K562 (cell line): ENCODE data around the gene C13orf42. TPM values are rescaled to one million over a fixed set of nuclear protein-coding genes. Genes with fewer than 3 reads are reported as not detected.

Experiments
- HMG20B ChIP-seq: fragments of 250-450 bp; sonication (Bioruptor Pico); IDR thresholded peaks from 2 replicates; pipeline ENCODE4 v1.5.0; 2021; ENCODE audit warnings: mild to moderate bottlenecking
- NFATC3 ChIP-seq: fragments of 450-650 bp; IDR thresholded peaks from 2 replicates; pipeline ENCODE4 v1.6.1; 2017; ENCODE audit warnings: mild to moderate bottlenecking
- POLR2A ChIP-seq: fragments of 450-650 bp; conservative IDR thresholded peaks from 2 replicates; pipeline ENCODE4 v1.6.1; 2016
- SMARCA4 ChIP-seq: fragments of 450-650 bp; IDR thresholded peaks from 2 replicates; pipeline ENCODE4 v1.6.1; 2016
- ZNF436 ChIP-seq: fragments of 250-450, 450-650 bp; sonication (Bioruptor Pico); formaldehyde crosslinking; IDR thresholded peaks from 2 replicates; pipeline ENCODE4 v1.7.0; 2020; ENCODE audit warnings: mild to moderate bottlenecking
- polyA plus RNA-seq, 8 experiments: library from polyadenylated mRNA; depleted of rRNA in 4 of 8; stranded (reverse) in 5 of 8; unstranded in 3 of 8; fragments of >200 nt; fragmentation: Nextera tagmentation in 2 of 8; fragmentation: Illumina TruSeq in 1 of 8; extraction: Ambion mirVana in 2 of 8; extraction: Trizol in 1 of 8; gene quantifications; 2 replicates each; pipeline versions ENCODE4 v1.2.1 to v1.2.3, GENCODE V29; 2011 to 2014; ENCODE audit warnings: inconsistent platforms in 1 of 8, missing spikeins in 1 of 8
- total RNA-seq, 7 experiments: library from RNA; depleted of rRNA in 6 of 7; stranded (reverse); fragments of >200 nt in 6 of 7; fragmentation: Illumina TruSeq in 2 of 7; extraction: Trizol in 2 of 7; gene quantifications; 2 replicates each; pipeline versions ENCODE4 v1.2.1 to v1.2.3, GENCODE V29; 2011 to 2021; ENCODE audit warnings: low replicate concordance in 1 of 7
- TF ChIP-seq, protein P1 (sequence below): conservative IDR thresholded peaks from 2 replicates; pipeline ENCODE4 v1.6.1; 2011; ENCODE audit warnings: low read depth, mild to moderate bottlenecking, low read length; ENCODE audit not compliant: control insufficient read depth
- TF ChIP-seq, protein P2 (sequence below): fragments of 450-650 bp; IDR thresholded peaks from 2 replicates; pipeline ENCODE4 v1.7.0; 2016; ENCODE audit warnings: borderline replicate concordance
- TF ChIP-seq, protein P3 (sequence below): fragments of 250-450 bp; sonication (Bioruptor Pico); IDR thresholded peaks from 2 replicates; pipeline ENCODE4 v1.4.0; 2020
- TF ChIP-seq, protein P4 (sequence below): fragments of 250-450 bp; sonication (Bioruptor Pico); IDR thresholded peaks from 2 replicates; pipeline ENCODE4 v1.5.0; 2020; ENCODE audit warnings: mild to moderate bottlenecking, borderline replicate concordance
- TF ChIP-seq, protein P5 (sequence below): sonication (generic); formaldehyde crosslinking; IDR thresholded peaks from 2 replicates; pipeline ENCODE4 v1.8.0; 2023; ENCODE audit warnings: mild to moderate bottlenecking, missing genetic modification reagents

C13orf42 gene
- total and polyA plus RNA-seq, 9 of the 15 experiments (the other 6 are each of a cell fraction or from before 2014, with no cell fraction given), result 0.18 TPM; not detected in 8

DNA sequence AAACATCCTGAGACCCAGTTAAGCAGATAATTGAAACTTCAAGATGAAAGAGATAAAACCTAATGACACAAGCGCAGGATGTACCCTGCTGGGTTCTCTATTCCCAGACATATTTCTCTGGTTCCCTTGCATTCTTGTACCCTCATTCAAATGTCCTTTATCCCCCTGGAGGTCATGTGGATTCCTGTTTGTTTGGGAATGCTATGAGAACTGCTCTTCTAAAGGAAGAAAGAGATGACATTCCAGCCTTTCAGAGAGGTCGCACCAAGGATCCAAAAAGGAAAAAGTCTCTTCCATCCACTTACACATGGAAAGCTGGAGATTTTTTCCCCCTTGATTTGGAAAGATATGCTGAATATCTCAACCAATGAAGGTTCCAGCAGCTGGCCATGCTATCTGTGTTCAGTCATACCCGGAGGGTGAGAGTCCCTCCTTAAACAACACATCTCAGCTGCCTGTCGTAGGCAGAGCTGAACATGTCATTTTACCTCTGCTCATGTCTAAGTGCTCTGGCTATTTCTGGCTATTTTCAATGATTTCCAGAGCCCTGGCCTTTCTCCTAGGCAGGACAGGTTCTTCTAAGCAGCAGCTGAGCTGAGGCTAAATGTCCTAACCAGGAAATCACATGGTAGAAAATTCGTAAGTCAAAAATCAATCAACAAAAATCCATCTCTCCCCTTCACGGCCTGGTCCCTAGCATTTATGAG lies 52.5 kb downstream of the C13orf42 start (continued):
- TF ChIP-seq, protein P1, sequence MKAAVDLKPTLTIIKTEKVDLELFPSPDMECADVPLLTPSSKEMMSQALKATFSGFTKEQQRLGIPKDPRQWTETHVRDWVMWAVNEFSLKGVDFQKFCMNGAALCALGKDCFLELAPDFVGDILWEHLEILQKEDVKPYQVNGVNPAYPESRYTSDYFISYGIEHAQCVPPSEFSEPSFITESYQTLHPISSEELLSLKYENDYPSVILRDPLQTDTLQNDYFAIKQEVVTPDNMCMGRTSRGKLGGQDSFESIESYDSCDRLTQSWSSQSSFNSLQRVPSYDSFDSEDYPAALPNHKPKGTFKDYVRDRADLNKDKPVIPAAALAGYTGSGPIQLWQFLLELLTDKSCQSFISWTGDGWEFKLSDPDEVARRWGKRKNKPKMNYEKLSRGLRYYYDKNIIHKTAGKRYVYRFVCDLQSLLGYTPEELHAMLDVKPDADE, result no peak
- TF ChIP-seq ZNF436 (CRISPR knock-in tag) (no peak), HMG20B (no peak), POLR2A (no peak), SMARCA4 (no peak), NFATC3 (no peak)
- TF ChIP-seq, protein P2, sequence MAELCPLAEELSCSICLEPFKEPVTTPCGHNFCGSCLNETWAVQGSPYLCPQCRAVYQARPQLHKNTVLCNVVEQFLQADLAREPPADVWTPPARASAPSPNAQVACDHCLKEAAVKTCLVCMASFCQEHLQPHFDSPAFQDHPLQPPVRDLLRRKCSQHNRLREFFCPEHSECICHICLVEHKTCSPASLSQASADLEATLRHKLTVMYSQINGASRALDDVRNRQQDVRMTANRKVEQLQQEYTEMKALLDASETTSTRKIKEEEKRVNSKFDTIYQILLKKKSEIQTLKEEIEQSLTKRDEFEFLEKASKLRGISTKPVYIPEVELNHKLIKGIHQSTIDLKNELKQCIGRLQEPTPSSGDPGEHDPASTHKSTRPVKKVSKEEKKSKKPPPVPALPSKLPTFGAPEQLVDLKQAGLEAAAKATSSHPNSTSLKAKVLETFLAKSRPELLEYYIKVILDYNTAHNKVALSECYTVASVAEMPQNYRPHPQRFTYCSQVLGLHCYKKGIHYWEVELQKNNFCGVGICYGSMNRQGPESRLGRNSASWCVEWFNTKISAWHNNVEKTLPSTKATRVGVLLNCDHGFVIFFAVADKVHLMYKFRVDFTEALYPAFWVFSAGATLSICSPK, result no peak
- TF ChIP-seq, protein P3, sequence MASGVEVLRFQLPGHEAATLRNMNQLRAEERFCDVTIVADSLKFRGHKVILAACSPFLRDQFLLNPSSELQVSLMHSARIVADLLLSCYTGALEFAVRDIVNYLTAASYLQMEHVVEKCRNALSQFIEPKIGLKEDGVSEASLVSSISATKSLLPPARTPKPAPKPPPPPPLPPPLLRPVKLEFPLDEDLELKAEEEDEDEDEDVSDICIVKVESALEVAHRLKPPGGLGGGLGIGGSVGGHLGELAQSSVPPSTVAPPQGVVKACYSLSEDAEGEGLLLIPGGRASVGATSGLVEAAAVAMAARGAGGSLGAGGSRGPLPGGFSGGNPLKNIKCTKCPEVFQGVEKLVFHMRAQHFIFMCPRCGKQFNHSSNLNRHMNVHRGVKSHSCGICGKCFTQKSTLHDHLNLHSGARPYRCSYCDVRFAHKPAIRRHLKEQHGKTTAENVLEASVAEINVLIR (CRISPR knock-in tag), result no peak
- TF ChIP-seq, protein P4, sequence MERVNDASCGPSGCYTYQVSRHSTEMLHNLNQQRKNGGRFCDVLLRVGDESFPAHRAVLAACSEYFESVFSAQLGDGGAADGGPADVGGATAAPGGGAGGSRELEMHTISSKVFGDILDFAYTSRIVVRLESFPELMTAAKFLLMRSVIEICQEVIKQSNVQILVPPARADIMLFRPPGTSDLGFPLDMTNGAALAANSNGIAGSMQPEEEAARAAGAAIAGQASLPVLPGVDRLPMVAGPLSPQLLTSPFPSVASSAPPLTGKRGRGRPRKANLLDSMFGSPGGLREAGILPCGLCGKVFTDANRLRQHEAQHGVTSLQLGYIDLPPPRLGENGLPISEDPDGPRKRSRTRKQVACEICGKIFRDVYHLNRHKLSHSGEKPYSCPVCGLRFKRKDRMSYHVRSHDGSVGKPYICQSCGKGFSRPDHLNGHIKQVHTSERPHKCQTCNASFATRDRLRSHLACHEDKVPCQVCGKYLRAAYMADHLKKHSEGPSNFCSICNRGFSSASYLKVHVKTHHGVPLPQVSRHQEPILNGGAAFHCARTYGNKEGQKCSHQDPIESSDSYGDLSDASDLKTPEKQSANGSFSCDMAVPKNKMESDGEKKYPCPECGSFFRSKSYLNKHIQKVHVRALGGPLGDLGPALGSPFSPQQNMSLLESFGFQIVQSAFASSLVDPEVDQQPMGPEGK (CRISPR knock-in tag), result no peak
- TF ChIP-seq, protein P5, sequence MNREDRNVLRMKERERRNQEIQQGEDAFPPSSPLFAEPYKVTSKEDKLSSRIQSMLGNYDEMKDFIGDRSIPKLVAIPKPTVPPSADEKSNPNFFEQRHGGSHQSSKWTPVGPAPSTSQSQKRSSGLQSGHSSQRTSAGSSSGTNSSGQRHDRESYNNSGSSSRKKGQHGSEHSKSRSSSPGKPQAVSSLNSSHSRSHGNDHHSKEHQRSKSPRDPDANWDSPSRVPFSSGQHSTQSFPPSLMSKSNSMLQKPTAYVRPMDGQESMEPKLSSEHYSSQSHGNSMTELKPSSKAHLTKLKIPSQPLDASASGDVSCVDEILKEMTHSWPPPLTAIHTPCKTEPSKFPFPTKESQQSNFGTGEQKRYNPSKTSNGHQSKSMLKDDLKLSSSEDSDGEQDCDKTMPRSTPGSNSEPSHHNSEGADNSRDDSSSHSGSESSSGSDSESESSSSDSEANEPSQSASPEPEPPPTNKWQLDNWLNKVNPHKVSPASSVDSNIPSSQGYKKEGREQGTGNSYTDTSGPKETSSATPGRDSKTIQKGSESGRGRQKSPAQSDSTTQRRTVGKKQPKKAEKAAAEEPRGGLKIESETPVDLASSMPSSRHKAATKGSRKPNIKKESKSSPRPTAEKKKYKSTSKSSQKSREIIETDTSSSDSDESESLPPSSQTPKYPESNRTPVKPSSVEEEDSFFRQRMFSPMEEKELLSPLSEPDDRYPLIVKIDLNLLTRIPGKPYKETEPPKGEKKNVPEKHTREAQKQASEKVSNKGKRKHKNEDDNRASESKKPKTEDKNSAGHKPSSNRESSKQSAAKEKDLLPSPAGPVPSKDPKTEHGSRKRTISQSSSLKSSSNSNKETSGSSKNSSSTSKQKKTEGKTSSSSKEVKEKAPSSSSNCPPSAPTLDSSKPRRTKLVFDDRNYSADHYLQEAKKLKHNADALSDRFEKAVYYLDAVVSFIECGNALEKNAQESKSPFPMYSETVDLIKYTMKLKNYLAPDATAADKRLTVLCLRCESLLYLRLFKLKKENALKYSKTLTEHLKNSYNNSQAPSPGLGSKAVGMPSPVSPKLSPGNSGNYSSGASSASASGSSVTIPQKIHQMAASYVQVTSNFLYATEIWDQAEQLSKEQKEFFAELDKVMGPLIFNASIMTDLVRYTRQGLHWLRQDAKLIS, result no peak
- TF ChIP-seq, all 486 proteins: peak for 0
